Choroid plexus epithelial cell (primary cell): ENCODE results near the gene CYTH2.
A peak's percentile ranks its signal among the peaks of the same experiment; 100 is the strongest.

ENCODE experiments used
- DNase-seq: peaks from one replicate; pipeline ENCODE4 v3.0.0-alpha.2; 2010; ENCODE audit warnings: low read depth
- H3K4me3 ChIP-seq: 2 replicates; pipeline ENCODE4 v1.5.1; 2011; ENCODE audit warnings: low read depth, mild to moderate bottlenecking, control low read depth, low read length, moderate library complexity
- CTCF ChIP-seq: conservative IDR thresholded peaks from 2 replicates; pipeline ENCODE4 v1.5.1; 2011; ENCODE audit warnings: low read depth, mild to moderate bottlenecking, control low read depth, inconsistent platforms, low read length, moderate library complexity

Gene CYTH2

GRCh38 chr19:48508729-48509411 lies 39.7 kb downstream of the CYTH2 start:
- H3K4me3 ChIP-seq: no peak overlapping the region
- no peak for DNase-seq
- no peak for TF ChIP-seq CTCF

- TF ChIP-seq CTCF: no peak
- no peak for DNase-seq
- H3K4me3 ChIP-seq: no peak overlapping the region
Measured at GRCh38 chr19:48509467-48510194, 40.5 kb downstream of the CYTH2 start.

GRCh38 chr19:48510421-48511268 lies 41.5 kb downstream of the CYTH2 start:
- TF ChIP-seq CTCF: no peak
- H3K4me3 ChIP-seq: no peak overlapping the region
- peak; percentile 61 for DNase-seq

- TF ChIP-seq CTCF: no peak
- no peak for DNase-seq
- no peak overlapping the region for H3K4me3 ChIP-seq
Measured at GRCh38 chr19:48511321-48511731, 42.2 kb downstream of the CYTH2 start.

GRCh38 chr19:48511800-48512503 lies 42.8 kb downstream of the CYTH2 start, which contains the start of gene LMTK3:
Gene LMTK3 (minus strand): TSS chr19:48511835. CDS start chr19:48511576, 259 bp downstream.
- no peak for TF ChIP-seq CTCF
- DNase-seq: no peak
- no peak within 1 kb of the TSS for H3K4me3 ChIP-seq

GRCh38 chr19:48512504-48513288 lies 43.5 kb downstream of the CYTH2 start:
- DNase-seq: no peak
- H3K4me3 ChIP-seq: no peak overlapping the region
- no peak for TF ChIP-seq CTCF
